Activated T-helper 17 cell treated with anti-CD3 and anti-CD28 coated beads, Interleukin-2, amount 50 U/mL, for 72 hours (primary cell): ENCODE data around the gene TESK1. TPM values are rescaled to one million over a fixed set of nuclear protein-coding genes. Genes with fewer than 3 reads are reported as not detected.
"Not testable (repeated sequence)": the region's sequence is repeated elsewhere in the genome, so short reads cannot be mapped to it uniquely, and the experiment has no call there.

Experiments
- ATAC-seq: fragments of 150-1000 bp; cut with Tn5 transposase; replicated peaks from 2 replicates; pipeline ENCODE4 v1.10.0; 2021; ENCODE audit warnings: mild to moderate bottlenecking, moderate library complexity
- H3K27ac Mint-ChIP-seq: one replicate; pipeline ENCODE4 v1.8.0; 2022; ENCODE audit warnings: mixed read lengths
- H3K27me3 Mint-ChIP-seq: one replicate; pipeline ENCODE4 v1.8.0; 2022; ENCODE audit warnings: mixed read lengths
- H3K36me3 Mint-ChIP-seq: one replicate; pipeline ENCODE4 v1.8.0; 2022; ENCODE audit warnings: low read depth, mild to moderate bottlenecking, mixed read lengths
- H3K4me1 Mint-ChIP-seq: one replicate; pipeline ENCODE4 v1.8.0; 2022; ENCODE audit warnings: mixed read lengths
- H3K4me3 Mint-ChIP-seq: one replicate; pipeline ENCODE4 v1.8.0; 2022; ENCODE audit warnings: mild to moderate bottlenecking, mixed read lengths
- H3K9me3 Mint-ChIP-seq: one replicate; pipeline ENCODE4 v1.8.0; 2022; ENCODE audit warnings: mixed read lengths
- total RNA-seq, 2 donors: library from RNA; stranded (reverse); gene quantifications; one replicate each; pipeline ENCODE4 v1.2.3, GENCODE V29; 2022

Gene TESK1
- total RNA-seq, 2 donors from 2014 or later, result 23.5 to 39.0 TPM

DNA sequence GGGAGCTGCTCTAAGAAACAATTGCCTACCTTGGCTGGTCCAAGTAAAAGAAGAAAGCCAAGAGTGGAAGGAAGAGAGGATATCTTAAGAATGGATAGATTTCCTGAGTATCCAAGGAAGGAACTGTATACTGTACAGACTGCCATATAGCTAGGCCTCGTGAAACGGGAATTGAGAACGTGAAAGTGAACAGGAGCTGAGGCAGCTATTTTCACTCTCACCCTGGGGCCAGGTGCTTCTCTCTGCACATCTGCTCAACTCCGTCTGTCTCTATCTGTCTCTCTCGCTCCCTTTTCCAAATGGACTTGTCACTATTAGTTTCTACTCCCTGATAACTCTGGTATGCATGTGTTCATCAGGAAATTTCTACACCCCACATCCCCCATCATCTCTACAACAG is 35.9 kb upstream of the TESK1 start:
- peaks cover 19% of the 10 kb centered on the region for H3K4me1 Mint-ChIP-seq
- H3K27me3 Mint-ChIP-seq, result no peaks in the 10 kb centered on the region
- H3K9me3 Mint-ChIP-seq, result no peaks in the 10 kb centered on the region
- no peak for ATAC-seq
- peak overlapping the region; percentile 69 for H3K27ac Mint-ChIP-seq
- H3K4me3 Mint-ChIP-seq, result peak overlapping the region; percentile 45
- H3K36me3 Mint-ChIP-seq, result peaks cover 6% of the 10 kb centered on the region

DNA sequence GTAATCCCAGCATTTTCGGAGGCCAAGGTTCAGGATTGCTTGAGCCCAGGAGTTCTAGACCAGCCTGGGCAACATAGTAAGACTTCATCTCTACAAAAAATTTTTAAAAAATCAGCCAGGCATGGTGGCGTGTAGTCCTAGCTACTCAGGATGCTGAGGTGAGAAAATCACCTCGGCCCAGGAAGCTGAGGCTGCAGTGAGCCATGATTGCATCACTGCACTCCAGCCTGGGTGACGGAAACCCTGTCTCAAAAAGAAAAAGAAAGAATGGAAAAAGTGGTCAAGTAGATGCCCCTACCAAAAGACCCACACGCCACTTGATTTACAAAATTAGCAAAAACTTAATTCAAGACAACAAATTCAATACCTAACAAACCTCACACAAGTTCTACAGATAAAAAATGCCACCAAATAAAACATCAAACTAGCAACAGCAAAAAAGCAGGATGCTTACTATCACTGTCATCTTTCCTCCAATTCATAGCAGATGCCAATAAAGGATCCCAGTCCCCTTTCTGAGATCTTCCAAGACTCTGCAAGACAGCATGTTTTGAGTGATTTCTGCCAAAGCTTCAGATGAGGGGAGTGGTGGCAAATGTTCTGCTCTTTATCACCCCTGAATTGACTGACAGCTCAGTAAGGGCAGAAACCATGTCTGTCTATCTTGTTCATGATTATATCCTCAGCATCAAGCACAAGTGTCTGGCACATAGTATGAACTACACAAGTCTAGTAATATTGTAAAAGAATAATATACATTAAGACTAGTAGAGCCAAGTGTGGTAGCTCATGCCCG is 34.2 kb upstream of the TESK1 start:
- ATAC-seq, result peak; percentile 98
- peak overlapping the region; percentile 96 for H3K27ac Mint-ChIP-seq
- no peaks in the 10 kb centered on the region for H3K27me3 Mint-ChIP-seq
- peaks cover 6% of the 10 kb centered on the region for H3K36me3 Mint-ChIP-seq
- H3K9me3 Mint-ChIP-seq, result no peaks in the 10 kb centered on the region
- peak overlapping the region; percentile 74 for H3K4me3 Mint-ChIP-seq
- H3K4me1 Mint-ChIP-seq, result peaks cover 19% of the 10 kb centered on the region

DNA sequence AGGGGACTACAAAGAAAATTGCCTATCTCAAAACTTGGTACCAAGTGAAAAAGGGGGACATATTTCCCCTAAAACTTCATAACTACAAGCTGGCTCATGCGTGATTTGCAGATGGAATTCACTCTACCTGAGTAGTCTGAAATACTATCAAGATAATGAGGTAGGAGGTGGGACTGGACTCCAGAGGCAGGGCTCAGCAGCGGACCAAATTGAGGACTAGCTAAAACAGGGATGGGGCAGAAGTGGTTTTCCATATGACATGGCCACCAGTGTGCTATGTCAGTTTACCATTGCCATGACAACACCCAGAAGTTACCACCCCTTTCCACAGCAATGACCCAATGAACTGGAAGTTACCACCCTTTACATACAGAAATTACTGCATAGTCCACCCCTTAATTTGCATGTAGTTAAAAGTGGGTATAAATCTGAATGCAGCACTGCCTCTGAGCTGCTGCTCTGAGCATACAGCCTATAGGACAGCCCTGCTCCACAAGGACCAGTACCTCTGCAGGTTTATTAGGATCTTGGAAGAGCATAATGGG is 30.4 kb upstream of the TESK1 start:
- no peak for ATAC-seq
- Mint-ChIP-seq H3K36me3 (peaks cover 11% of the 10 kb centered on the region), H3K27ac (peak overlapping the region; percentile 20), H3K4me1 (peaks cover 23% of the 10 kb centered on the region), H3K9me3 (peaks cover 5% of the 10 kb centered on the region), H3K27me3 (no peaks in the 10 kb centered on the region), H3K4me3 (no peak overlapping the region)

DNA sequence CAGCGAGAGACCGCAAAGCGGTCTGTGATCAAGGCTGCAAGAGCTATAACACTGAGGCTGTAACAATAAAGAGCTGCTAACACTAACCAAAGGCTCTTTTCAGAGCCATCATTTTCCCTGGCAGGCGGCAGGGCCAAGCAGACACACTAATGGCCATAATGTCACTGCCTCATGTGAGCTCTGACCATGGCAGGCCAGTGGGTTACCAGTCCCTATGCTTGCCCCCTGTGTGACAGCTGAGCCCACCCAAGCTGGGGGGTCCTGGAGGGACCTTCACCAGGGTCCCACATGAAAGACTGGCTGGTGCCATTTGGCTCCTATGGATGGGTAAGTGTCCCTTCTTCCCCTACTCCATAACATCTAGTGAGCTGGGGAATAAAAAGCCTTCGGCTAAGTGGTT is 29.6 kb upstream of the TESK1 start:
- ATAC-seq, result no peak
- Mint-ChIP-seq H3K4me1 (peaks cover 24% of the 10 kb centered on the region), H3K27me3 (no peaks in the 10 kb centered on the region), H3K4me3 (no peak overlapping the region), H3K36me3 (peaks cover 16% of the 10 kb centered on the region), H3K9me3 (peaks cover 9% of the 10 kb centered on the region), H3K27ac (peak overlapping the region; percentile 66)

DNA sequence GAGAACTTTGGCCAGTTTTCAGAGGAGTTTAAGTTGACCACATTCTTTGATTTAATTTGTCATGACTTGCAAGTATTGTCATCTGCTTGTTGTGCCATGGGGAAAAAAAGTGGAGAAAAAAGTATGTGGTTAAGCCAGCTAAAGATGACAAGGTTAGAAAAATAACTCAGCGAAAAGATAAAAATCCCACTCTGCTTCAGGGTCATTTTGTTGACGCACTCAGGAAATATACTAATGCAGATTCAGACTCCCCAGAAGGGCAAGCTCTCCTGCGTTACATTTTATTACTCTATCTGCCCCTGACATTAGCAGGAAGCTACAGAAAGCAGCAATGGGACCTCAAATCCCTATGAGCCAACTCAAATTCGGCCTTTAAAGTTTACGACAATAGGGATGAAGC is 27.6 kb upstream of the TESK1 start:
- H3K4me1 Mint-ChIP-seq, result peaks cover 16% of the 10 kb centered on the region
- no peak overlapping the region for H3K4me3 Mint-ChIP-seq
- no peak for ATAC-seq
- H3K36me3 Mint-ChIP-seq, result peaks cover 15% of the 10 kb centered on the region
- H3K27ac Mint-ChIP-seq, result peak overlapping the region; percentile 73
- H3K9me3 Mint-ChIP-seq, result peaks cover 14% of the 10 kb centered on the region
- no peaks in the 10 kb centered on the region for H3K27me3 Mint-ChIP-seq

DNA sequence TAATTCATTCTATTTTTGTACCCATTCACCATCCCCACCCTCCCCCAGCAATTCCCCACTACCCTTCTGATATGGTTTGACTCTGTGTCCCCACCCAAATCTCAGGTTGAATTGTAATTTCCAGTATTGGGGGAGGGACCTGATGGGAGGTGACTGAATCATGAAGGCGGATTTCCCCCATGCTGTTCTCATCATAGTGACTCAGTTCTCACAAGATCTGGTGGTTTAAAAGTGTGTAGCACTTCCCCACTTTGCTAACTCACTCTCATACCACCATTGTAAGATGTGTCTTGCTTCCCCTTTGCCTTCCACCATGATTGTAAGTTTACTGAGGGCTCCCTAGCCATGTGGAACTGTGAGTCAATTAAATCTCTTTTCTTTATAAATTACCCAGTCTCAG is 25.9 kb upstream of the TESK1 start:
- H3K36me3 Mint-ChIP-seq, result peaks cover 15% of the 10 kb centered on the region
- peaks cover 14% of the 10 kb centered on the region for H3K9me3 Mint-ChIP-seq
- no peaks in the 10 kb centered on the region for H3K27me3 Mint-ChIP-seq
- peak overlapping the region; percentile 80 for H3K27ac Mint-ChIP-seq
- H3K4me1 Mint-ChIP-seq, result peaks cover 16% of the 10 kb centered on the region
- peak overlapping the region; percentile 64 for H3K4me3 Mint-ChIP-seq
- ATAC-seq, result peak; percentile 96

DNA sequence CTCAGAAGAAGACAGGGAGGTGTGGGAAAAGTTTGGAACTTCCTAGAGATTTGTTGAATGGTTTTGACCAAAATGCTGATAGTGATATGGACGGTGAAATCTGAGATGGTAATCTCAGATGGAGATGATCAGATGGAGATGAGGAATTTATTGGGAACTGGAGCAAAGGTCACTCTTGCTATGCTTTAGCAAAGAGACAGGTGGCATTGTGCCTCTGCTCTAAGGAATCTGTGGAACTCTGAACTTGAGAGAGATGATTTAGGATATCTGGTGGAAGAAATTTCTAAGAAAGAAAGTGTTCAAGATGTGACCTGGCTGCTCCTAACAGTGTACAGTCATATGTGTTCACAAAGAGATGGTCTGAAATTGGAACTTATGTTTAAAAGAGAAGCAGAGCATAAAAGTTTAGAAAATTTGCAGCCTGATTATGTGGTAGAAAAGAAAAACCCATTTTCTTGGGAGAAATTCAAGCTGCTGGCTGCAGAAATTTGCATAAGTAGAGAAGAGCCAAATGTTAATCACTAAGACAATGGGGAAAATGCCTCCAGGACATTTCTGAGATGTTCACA is 25.3 kb upstream of the TESK1 start:
- Mint-ChIP-seq H3K9me3 (peaks cover 14% of the 10 kb centered on the region), H3K27ac (peak overlapping the region; percentile 80), H3K4me1 (peaks cover 16% of the 10 kb centered on the region), H3K36me3 (peaks cover 15% of the 10 kb centered on the region), H3K4me3 (peak overlapping the region; percentile 64)
- ATAC-seq, result peak; percentile 22
- not testable (repeated sequence) for H3K27me3 Mint-ChIP-seq

DNA sequence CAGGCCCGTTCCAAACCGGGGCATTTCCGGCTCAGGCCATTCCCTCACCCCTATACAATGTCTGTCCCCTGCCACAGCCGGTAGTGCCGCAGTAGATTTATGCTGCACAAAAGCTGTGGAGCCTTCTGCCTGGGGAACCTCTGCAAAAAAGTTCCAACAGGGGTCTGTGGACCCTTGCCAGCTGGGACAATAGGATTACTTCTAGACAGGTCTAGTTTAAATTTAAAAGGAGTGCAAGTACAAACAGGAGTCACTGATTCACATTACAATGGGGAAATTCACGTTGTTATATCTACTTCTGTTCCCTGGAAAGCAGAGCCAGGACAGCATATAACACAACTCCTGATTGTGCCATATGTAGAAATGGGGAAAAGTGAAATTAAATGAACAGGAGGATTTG is 21.5 kb upstream of the TESK1 start:
- H3K4me1 Mint-ChIP-seq, result peaks cover 11% of the 10 kb centered on the region
- not testable (repeated sequence) for H3K4me3 Mint-ChIP-seq, ATAC-seq, H3K27ac Mint-ChIP-seq, H3K27me3 Mint-ChIP-seq
- H3K36me3 Mint-ChIP-seq, result peaks cover 15% of the 10 kb centered on the region
- peaks cover 14% of the 10 kb centered on the region for H3K9me3 Mint-ChIP-seq

DNA sequence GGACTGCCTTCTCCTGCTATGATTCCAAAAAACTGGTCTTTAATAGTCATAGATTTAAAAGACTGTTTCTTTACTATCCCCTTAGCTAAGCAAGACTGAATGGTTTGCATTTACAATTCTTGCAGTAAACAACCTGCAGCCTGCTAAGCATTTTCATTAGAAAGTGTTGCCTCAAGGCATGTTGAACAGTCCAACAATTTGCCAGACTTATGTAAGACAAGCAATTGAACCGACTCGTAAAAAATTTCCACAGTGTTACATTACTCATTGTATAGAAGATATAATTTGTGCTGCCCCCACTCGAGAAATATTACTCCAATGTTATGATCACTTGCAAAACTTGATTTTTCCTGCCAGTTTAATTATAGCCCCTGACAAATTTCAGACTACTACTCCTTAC is 20.4 kb upstream of the TESK1 start:
- not testable (repeated sequence) for H3K4me3 Mint-ChIP-seq, ATAC-seq, H3K4me1 Mint-ChIP-seq, H3K36me3 Mint-ChIP-seq, H3K27ac Mint-ChIP-seq, H3K27me3 Mint-ChIP-seq, H3K9me3 Mint-ChIP-seq

DNA sequence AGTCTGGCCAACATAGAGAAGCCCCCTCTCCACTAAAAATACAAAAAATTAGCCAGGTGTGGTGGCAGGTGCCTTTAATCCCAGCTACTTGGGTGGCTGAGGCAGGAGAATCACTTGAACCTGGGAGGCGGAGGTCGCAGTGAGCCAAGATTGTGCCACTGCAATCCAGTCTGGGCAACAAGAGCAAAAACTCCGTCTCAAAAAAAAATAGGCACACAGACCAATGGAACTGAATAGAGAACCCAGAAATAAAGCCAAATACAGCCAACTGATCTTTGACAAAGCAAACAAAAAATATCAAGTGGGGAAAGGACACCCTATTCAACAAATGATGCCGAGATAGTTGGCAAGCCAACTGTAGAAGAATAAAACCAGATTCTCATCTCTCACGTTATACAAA is 16.6 kb upstream of the TESK1 start:
- not testable (repeated sequence) for H3K4me3 Mint-ChIP-seq, H3K36me3 Mint-ChIP-seq, H3K27ac Mint-ChIP-seq, H3K4me1 Mint-ChIP-seq, ATAC-seq, H3K9me3 Mint-ChIP-seq, H3K27me3 Mint-ChIP-seq

DNA sequence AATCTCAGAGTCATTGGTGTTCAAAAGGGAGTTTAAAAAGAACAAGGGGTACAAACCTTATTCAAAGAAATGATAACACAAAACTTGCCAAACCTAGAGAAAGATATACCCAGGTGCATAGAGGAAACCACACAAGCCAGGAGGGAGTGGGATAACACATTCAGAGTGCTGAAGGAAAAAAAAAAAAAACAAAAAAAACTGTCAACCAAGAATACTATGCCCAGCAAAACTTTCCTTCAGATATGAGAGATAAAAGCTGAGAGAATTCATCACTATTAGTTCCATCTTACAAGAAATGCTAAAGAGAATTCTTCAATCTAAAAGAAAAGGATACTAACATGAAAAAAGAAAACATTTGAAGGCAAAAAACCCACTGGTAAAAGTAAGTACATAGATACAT is 11.5 kb upstream of the TESK1 start:
- Mint-ChIP-seq H3K27me3 (no peaks in the 10 kb centered on the region), H3K4me3 (no peak overlapping the region), H3K27ac (no peak overlapping the region), H3K9me3 (peaks cover 10% of the 10 kb centered on the region), H3K36me3 (peaks cover 6% of the 10 kb centered on the region), H3K4me1 (no peaks in the 10 kb centered on the region)
- no peak for ATAC-seq

DNA sequence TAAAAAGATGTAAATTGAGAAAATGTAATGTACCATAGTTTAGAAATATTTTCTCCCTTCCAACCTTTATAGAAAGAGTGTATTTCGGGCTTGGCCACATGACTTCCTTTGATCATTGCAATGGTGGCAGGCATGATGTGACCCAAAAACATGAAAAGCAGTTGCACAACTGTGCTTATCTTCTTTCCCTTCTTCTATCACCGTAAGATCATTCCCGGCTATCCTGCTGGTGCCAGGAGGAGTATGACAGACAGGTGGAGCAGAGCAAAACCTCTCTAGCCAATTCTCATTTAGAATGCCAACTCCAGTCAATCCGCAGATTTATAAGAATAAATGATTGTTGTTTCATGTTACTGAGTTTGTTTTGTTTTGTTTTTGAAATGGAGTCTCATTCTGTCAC is 10.6 kb upstream of the TESK1 start:
- ATAC-seq, result no peak
- Mint-ChIP-seq H3K9me3 (peaks cover 10% of the 10 kb centered on the region), H3K4me3 (no peak overlapping the region), H3K27ac (no peak overlapping the region), H3K27me3 (no peaks in the 10 kb centered on the region), H3K36me3 (peaks cover 6% of the 10 kb centered on the region), H3K4me1 (no peaks in the 10 kb centered on the region)

DNA sequence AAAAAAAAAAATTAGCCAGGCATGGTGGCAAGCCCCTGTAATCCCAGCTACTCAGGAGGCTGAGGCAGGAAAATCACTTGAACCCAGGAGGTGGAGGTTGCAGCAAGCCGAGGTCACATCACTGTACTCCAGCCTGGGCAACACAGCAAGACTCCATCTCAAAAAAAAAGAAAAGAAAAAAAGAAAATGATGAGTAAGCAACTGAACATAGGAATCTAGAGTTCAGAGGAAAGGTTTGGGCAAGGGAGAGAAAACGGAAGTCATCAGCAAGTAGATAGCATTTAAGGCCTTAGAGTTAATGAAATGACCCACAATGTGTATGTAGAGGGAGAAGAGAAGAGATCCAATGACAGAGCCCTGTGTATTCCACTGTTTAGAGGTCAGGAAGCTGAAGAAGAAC is 8.2 kb upstream of the TESK1 start:
- H3K4me1 Mint-ChIP-seq, H3K4me3 Mint-ChIP-seq, ATAC-seq, H3K36me3 Mint-ChIP-seq, H3K27ac Mint-ChIP-seq, H3K27me3 Mint-ChIP-seq, H3K9me3 Mint-ChIP-seq: not testable (repeated sequence)

DNA sequence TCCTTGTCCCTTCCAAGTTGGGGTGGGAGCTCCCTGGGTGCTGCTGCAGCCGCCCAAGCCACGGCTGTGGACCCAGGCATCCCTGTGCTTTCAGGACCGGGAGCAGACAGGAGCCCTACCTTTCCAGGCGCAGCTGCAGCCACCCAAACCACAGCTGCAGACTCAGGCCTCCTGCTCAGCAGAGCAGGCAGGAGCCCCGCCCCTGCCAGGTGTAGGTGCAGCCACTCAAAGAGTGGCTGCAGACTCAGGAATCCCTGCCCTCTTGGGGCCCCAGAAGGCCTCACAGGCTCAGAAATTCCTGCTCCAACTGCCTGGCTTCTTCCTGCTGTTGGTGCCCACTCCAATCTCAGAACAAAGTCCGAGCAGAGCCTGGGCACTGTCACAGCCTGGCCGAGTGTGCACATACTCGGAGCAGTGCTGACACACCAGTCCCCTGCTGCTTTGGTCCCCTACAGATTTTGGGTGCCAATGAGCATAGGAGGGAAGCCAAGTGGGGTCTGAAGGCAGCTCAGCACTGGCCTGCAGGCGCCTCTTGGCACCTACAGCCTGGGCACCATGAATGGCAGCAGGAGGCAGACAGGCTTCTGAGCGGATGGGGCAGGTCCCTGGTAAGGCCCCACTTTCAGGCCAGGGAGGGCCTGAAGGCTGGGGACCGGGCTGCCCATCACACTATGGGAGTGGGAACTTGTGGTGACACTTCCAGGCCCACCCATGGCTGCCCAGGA is 6.0 kb upstream of the TESK1 start:
- peaks cover 3% of the 10 kb centered on the region for H3K36me3 Mint-ChIP-seq
- ATAC-seq, result no peak
- H3K4me1 Mint-ChIP-seq, result peaks cover 8% of the 10 kb centered on the region
- H3K4me3 Mint-ChIP-seq, result no peak overlapping the region
- H3K27ac Mint-ChIP-seq, result no peak overlapping the region
- no peaks in the 10 kb centered on the region for H3K9me3 Mint-ChIP-seq
- H3K27me3 Mint-ChIP-seq, result no peaks in the 10 kb centered on the region
